ENCODE data around the gene RAB7A.

The RAB7A gene

GRCh38 chr3:128786434-128787020, 60.5 kb downstream of the RAB7A start:
- no peak for FAIRE-seq

GRCh38 chr3:128787256-128788253, 61.6 kb downstream of the RAB7A start:
- FAIRE-seq = peak; percentile 31
- no peak for DNase-seq (ENCODE audit: insufficient read length, low spot score)

More at GRCh38 chr3:128786434-128787020, 60.5 kb downstream of the RAB7A start:
- no peak for DNase-seq (ENCODE audit: insufficient read length, low spot score)

- no peak for FAIRE-seq
- no peak for DNase-seq (ENCODE audit: insufficient read length, low spot score)
Measured at GRCh38 chr3:128788268-128788869, 62.4 kb downstream of the RAB7A start.

- DNase-seq (ENCODE audit: insufficient read length, low spot score) (no peak), FAIRE-seq (no peak)
Measured at GRCh38 chr3:128794067-128794768, 68.2 kb downstream of the RAB7A start.

GRCh38 chr3:128794770-128795649, 69.0 kb downstream of the RAB7A start:
- peak; percentile 48 for DNase-seq (ENCODE audit: insufficient read length, low spot score)
- FAIRE-seq = peak; percentile 88

GRCh38 chr3:128799653-128800052, 73.7 kb downstream of the RAB7A start:
- no peak for DNase-seq (ENCODE audit: insufficient read length, low spot score)
- no peak for FAIRE-seq

GRCh38 chr3:128800241-128801187, 74.5 kb downstream of the RAB7A start:
- DNase-seq (ENCODE audit: insufficient read length, low spot score) = no peak
- peak; percentile 88 for FAIRE-seq

GRCh38 chr3:128801779-128802380, 75.9 kb downstream of the RAB7A start:
- no peak for DNase-seq (ENCODE audit: insufficient read length, low spot score)
- peak; percentile 83 for FAIRE-seq

GRCh38 chr3:128803307-128803706, 77.3 kb downstream of the RAB7A start:
- FAIRE-seq = no peak
- no peak for DNase-seq (ENCODE audit: insufficient read length, low spot score)

GRCh38 chr3:128804017-128804810, 78.2 kb downstream of the RAB7A start:
- DNase-seq (ENCODE audit: insufficient read length, low spot score) (peak; percentile 55), FAIRE-seq (peak; percentile 93)

- peak; percentile 54 for FAIRE-seq
- DNase-seq (ENCODE audit: insufficient read length, low spot score) = no peak
Measured at GRCh38 chr3:128804811-128805155, 78.8 kb downstream of the RAB7A start.

GRCh38 chr3:128805772-128806171, 79.8 kb downstream of the RAB7A start:
- FAIRE-seq (no peak), DNase-seq (ENCODE audit: insufficient read length, low spot score) (no peak)

GRCh38 chr3:128806588-128806987, 80.6 kb downstream of the RAB7A start:
- DNase-seq (ENCODE audit: insufficient read length, low spot score) = no peak
- FAIRE-seq = no peak

- no peak for DNase-seq (ENCODE audit: insufficient read length, low spot score)
- FAIRE-seq = no peak
Measured at GRCh38 chr3:128807186-128807830, 81.3 kb downstream of the RAB7A start.

GRCh38 chr3:128808672-128809071, 82.7 kb downstream of the RAB7A start:
- FAIRE-seq (no peak), DNase-seq (ENCODE audit: insufficient read length, low spot score) (no peak)

GRCh38 chr3:128813097-128813496, 87.1 kb downstream of the RAB7A start:
- FAIRE-seq = no peak

GRCh38 chr3:128814060-128814459, 88.1 kb downstream of the RAB7A start:
- DNase-seq (ENCODE audit: insufficient read length, low spot score) (no peak), FAIRE-seq (no peak)

More at GRCh38 chr3:128813097-128813496, 87.1 kb downstream of the RAB7A start:
- DNase-seq (ENCODE audit: insufficient read length, low spot score) = no peak

Measured in GM19239 (cell line).